H9 (cell line): ENCODE results near the gene MYB. TPM values are rescaled to one million over a fixed set of nuclear protein-coding genes. Genes with fewer than 3 reads are reported as not detected.

Experiments
- DNase-seq: peaks from one replicate; pipeline ENCODE4 v3.0.0-alpha.2; 2017
- H2AFZ ChIP-seq: one replicate; pipeline ENCODE4 v1.6.1; 2013; ENCODE audit warnings: mild to moderate bottlenecking, low read length, control low read depth, moderate library complexity
- H2AK5ac ChIP-seq: 2 replicates; pipeline ENCODE4 v1.6.1; 2013; ENCODE audit warnings: low read length, control low read depth, mixed read lengths; ENCODE audit not compliant: insufficient read length
- H2BK120ac ChIP-seq: one replicate; pipeline ENCODE4 v1.6.1; 2013; ENCODE audit warnings: low read depth, mild to moderate bottlenecking, low read length, control low read depth, inconsistent platforms; ENCODE audit not compliant: poor library complexity, severe bottlenecking
- H2BK12ac ChIP-seq: 2 replicates; pipeline ENCODE4 v1.6.1; 2013; ENCODE audit warnings: low read length, control low read depth, mixed read lengths, low read depth; ENCODE audit not compliant: insufficient read length
- H2BK15ac ChIP-seq: 2 replicates; pipeline ENCODE4 v1.6.1; 2013; ENCODE audit warnings: low read depth, low read length, control low read depth
- H2BK20ac ChIP-seq: one replicate; pipeline ENCODE4 v1.6.1; 2013; ENCODE audit warnings: low read depth, mild to moderate bottlenecking, low read length, control low read depth, inconsistent platforms; ENCODE audit not compliant: poor library complexity, severe bottlenecking
- H2BK5ac ChIP-seq: 2 replicates; pipeline ENCODE4 v1.6.1; 2013; ENCODE audit warnings: low read length, control low read depth, mixed read lengths; ENCODE audit not compliant: insufficient read length
- H3K14ac ChIP-seq: 2 replicates; pipeline ENCODE4 v1.6.1; 2013; ENCODE audit warnings: low read length, control low read depth; ENCODE audit not compliant: insufficient read depth
- H3K18ac ChIP-seq: 2 replicates; pipeline ENCODE4 v1.6.1; 2013; ENCODE audit warnings: low read depth, mild to moderate bottlenecking, mixed read lengths, low read length, control low read depth; ENCODE audit not compliant: insufficient read length
- H3K23ac ChIP-seq: 2 replicates; pipeline ENCODE4 v1.6.1; 2013; ENCODE audit warnings: low read length, control low read depth, mixed read lengths, low read depth; ENCODE audit not compliant: insufficient read length
- H3K23me2 ChIP-seq: 2 replicates; pipeline ENCODE4 v1.6.1; 2013; ENCODE audit warnings: low read depth, mild to moderate bottlenecking, mixed read lengths, low read length, control low read depth; ENCODE audit not compliant: insufficient read length, poor library complexity, severe bottlenecking
- H3K27ac ChIP-seq: 2 replicates; pipeline ENCODE4 v1.5.1; 2013; ENCODE audit warnings: low read length, control low read depth, mixed read lengths, low read depth; ENCODE audit not compliant: insufficient read length
- H3K27me3 ChIP-seq: 2 replicates; pipeline ENCODE4 v1.6.1; 2013; ENCODE audit warnings: low read length, control low read depth, inconsistent platforms; ENCODE audit not compliant: insufficient read depth
- H3K4ac ChIP-seq: 2 replicates; pipeline ENCODE4 v1.6.1; 2013; ENCODE audit warnings: low read depth, mild to moderate bottlenecking, control low read depth, inconsistent platforms, low read length, moderate library complexity
- H3K4me1 ChIP-seq: 2 replicates; pipeline ENCODE4 v1.6.1; 2013; ENCODE audit warnings: low read length, control low read depth, inconsistent platforms; ENCODE audit not compliant: insufficient read depth
- H3K4me2 ChIP-seq: 2 replicates; pipeline ENCODE4 v1.6.1; 2013; ENCODE audit warnings: low read length, control low read depth, mixed read lengths; ENCODE audit not compliant: insufficient read length, insufficient read depth
- H3K56ac ChIP-seq: 2 replicates; pipeline ENCODE4 v1.6.1; 2013; ENCODE audit warnings: low read depth, mild to moderate bottlenecking, mixed read lengths, low read length, control low read depth; ENCODE audit not compliant: insufficient read length
- H3K79me1 ChIP-seq: 2 replicates; pipeline ENCODE4 v1.6.1; 2013; ENCODE audit warnings: low read depth, mild to moderate bottlenecking, moderate library complexity, low read length, control low read depth, inconsistent platforms; ENCODE audit not compliant: insufficient read depth, poor library complexity, severe bottlenecking
- H3K79me2 ChIP-seq: 2 replicates; pipeline ENCODE4 v1.6.1; 2013; ENCODE audit warnings: low read length, control low read depth, inconsistent platforms; ENCODE audit not compliant: insufficient read depth
- H3K9ac ChIP-seq: 2 replicates; pipeline ENCODE4 v1.6.1; 2013; ENCODE audit warnings: low read length, control low read depth, mixed read lengths; ENCODE audit not compliant: insufficient read length; ENCODE audit errors: extremely low read depth
- H3K9me3 ChIP-seq: one replicate; pipeline ENCODE4 v1.6.1; 2013; ENCODE audit warnings: low read depth, low read length, inconsistent platforms; ENCODE audit not compliant: control insufficient read depth
- H3T11ph ChIP-seq: one replicate; pipeline ENCODE4 v1.6.1; 2013; ENCODE audit warnings: mild to moderate bottlenecking, low read length, control low read depth, inconsistent platforms
- H4K20me1 ChIP-seq: one replicate; pipeline ENCODE4 v1.6.1; 2013; ENCODE audit not compliant: control insufficient read depth, insufficient read length, insufficient read depth
- H4K5ac ChIP-seq: 2 replicates; pipeline ENCODE4 v1.6.1; 2013; ENCODE audit warnings: low read depth, mild to moderate bottlenecking, mixed read lengths, low read length, control low read depth; ENCODE audit not compliant: insufficient read length
- H4K8ac ChIP-seq: replicated peaks from 2 replicates; pipeline ENCODE4 v1.6.1; 2013; ENCODE audit warnings: low read length, control low read depth, mixed read lengths, low read depth; ENCODE audit not compliant: insufficient read length
- H4K91ac ChIP-seq: 2 replicates; pipeline ENCODE4 v1.6.1; 2013; ENCODE audit warnings: low read depth, mild to moderate bottlenecking, moderate library complexity, mixed read lengths, low read length, control low read depth; ENCODE audit not compliant: insufficient read length
- H3K27ac Mint-ChIP-seq, 3 experiments: 2 replicates in 2 of 3; 3 replicates in 1 of 3; pipeline ENCODE4 v1.8.0; 2020 to 2021; ENCODE audit warnings: mixed read lengths in 3 of 3, mild to moderate bottlenecking in 1 of 3, moderate library complexity in 1 of 3
- H3K27me3 Mint-ChIP-seq: 2 replicates; pipeline ENCODE4 v1.8.0; 2021; ENCODE audit warnings: low read depth, mild to moderate bottlenecking, moderate library complexity, mixed read lengths
- H3K36me3 Mint-ChIP-seq, 3 experiments: 2 replicates in 2 of 3; 3 replicates in 1 of 3; pipeline ENCODE4 v1.8.0; 2020 to 2021; ENCODE audit warnings: low read depth in 3 of 3, mixed read lengths in 3 of 3; ENCODE audit not compliant: insufficient read depth in 1 of 3
- H3K4me1 Mint-ChIP-seq, 2 experiments: 2 replicates each; pipeline ENCODE4 v1.8.0; 2020; ENCODE audit warnings: mixed read lengths in 2 of 2
- H3K4me3 Mint-ChIP-seq, 2 experiments: 2 replicates in 1 of 2; 3 replicates in 1 of 2; pipeline ENCODE4 v1.8.0; 2020 to 2021; ENCODE audit warnings: mild to moderate bottlenecking in 2 of 2, mixed read lengths in 2 of 2, moderate library complexity in 1 of 2
- H3K9me3 Mint-ChIP-seq, 2 experiments: 2 replicates in 1 of 2; 3 replicates in 1 of 2; pipeline ENCODE4 v1.8.0; 2020; ENCODE audit warnings: mild to moderate bottlenecking in 2 of 2, mixed read lengths in 2 of 2, moderate library complexity in 1 of 2
- WGBS: extraction: QIAGEN DNeasy Blood & Tissue Kit; methylation state at CpG from one replicate; pipeline ENCODE4 v1.1.7; 2013; ENCODE audit warnings: missing lambda C conversion rate, low lambda C conversion rate, mixed read lengths; ENCODE audit not compliant: insufficient read length; ENCODE audit errors: extremely low coverage; 5-methylcytosine and 5-hydroxymethylcytosine counted together
- total RNA-seq: library from RNA; stranded (reverse); gene quantifications from 2 replicates; pipeline ENCODE4 v1.2.1, GENCODE V29; 2021
- TF ChIP-seq, protein P1 (sequence below): fragments of 200-600 bp; sonication (generic); conservative IDR thresholded peaks from 3 replicates; pipeline ENCODE4 v1.8.0; 2021; ENCODE audit warnings: antibody characterized with exemption, mild to moderate bottlenecking

MYB gene
- total RNA-seq, 1 experiment from 2014 or later = 5.8 TPM

DNA sequence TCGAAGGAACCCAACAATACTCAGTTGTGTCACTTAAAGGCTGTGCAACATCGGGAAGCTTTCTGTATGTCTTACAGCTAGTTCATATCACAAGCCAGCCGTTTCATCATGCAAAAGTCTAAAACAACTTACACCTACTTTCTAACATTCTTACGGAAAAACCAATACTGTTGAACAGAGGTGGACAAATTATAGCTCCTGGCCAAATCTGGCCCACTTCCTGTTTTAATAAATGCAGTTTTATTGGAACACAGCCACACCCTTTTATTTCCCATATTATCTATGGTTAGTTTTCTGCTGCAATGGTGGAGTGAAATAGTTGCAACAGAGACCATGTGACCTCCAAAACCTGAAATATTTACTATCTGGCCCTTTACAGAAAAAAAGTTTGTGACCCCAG lies 46.6 kb downstream of the MYB start:
- Histone ChIP-seq H3K79me1 (no peaks in the 10 kb centered on the region), H3K23me2 (peaks cover 3% of the 10 kb centered on the region), H4K91ac (no peak overlapping the region), H3K27me3 (no peaks in the 10 kb centered on the region), H3K23ac (no peak overlapping the region), H3K27ac (no peak overlapping the region), H3K9me3 (no peaks in the 10 kb centered on the region), H3K79me2 (no peaks in the 10 kb centered on the region), H4K5ac (no peak overlapping the region), H3K4ac (no peak overlapping the region), H2BK15ac (no peak overlapping the region), H2BK12ac (no peak overlapping the region), H3K9ac (no peak overlapping the region), H2AFZ (no peak overlapping the region), H3K56ac (no peak overlapping the region), H3T11ph (no peak overlapping the region), H4K20me1 (no peaks in the 10 kb centered on the region), H3K18ac (no peak overlapping the region), H4K8ac (no peak overlapping the region), H2BK20ac (no peak overlapping the region), H3K14ac (no peak overlapping the region), H3K4me2 (no peak overlapping the region), H2BK120ac (no peak overlapping the region), H3K4me1 (no peaks in the 10 kb centered on the region), H2AK5ac (no peak overlapping the region), H2BK5ac (no peak overlapping the region)
- H3K36me3 Mint-ChIP-seq = no peaks in the 10 kb centered on the region; a peak in 1 of 7 replicates
- no peak overlapping the region for H3K27ac Mint-ChIP-seq
- TF ChIP-seq, protein P1, sequence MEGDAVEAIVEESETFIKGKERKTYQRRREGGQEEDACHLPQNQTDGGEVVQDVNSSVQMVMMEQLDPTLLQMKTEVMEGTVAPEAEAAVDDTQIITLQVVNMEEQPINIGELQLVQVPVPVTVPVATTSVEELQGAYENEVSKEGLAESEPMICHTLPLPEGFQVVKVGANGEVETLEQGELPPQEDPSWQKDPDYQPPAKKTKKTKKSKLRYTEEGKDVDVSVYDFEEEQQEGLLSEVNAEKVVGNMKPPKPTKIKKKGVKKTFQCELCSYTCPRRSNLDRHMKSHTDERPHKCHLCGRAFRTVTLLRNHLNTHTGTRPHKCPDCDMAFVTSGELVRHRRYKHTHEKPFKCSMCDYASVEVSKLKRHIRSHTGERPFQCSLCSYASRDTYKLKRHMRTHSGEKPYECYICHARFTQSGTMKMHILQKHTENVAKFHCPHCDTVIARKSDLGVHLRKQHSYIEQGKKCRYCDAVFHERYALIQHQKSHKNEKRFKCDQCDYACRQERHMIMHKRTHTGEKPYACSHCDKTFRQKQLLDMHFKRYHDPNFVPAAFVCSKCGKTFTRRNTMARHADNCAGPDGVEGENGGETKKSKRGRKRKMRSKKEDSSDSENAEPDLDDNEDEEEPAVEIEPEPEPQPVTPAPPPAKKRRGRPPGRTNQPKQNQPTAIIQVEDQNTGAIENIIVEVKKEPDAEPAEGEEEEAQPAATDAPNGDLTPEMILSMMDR = no peak
- DNase-seq = no peak
- no CpG with 5 or more reads among the region's 4 CpGs for WGBS
- no peak overlapping the region for H3K4me3 Mint-ChIP-seq
- H3K27me3 Mint-ChIP-seq = no peaks in the 10 kb centered on the region
- peaks cover 0 to 3% of the 10 kb centered on the region in 2 experiments; a peak in 1 of 5 replicates for H3K9me3 Mint-ChIP-seq
- peaks cover 13 to 23% of the 10 kb centered on the region in 2 experiments for H3K4me1 Mint-ChIP-seq
